GM21423 (cell line): ENCODE measurements around the gene SMAD3.
"Not testable (repeated sequence)": the region's sequence is repeated elsewhere in the genome, so short reads cannot be mapped to it uniquely, and the experiment has no call there.

Experiments used
- ATAC-seq: cut with Tn5 transposase; IDR thresholded peaks from one replicate; pipeline ENCODE4 v1.9.1; 2021; ENCODE audit warnings: mild to moderate bottlenecking, moderate library complexity; ENCODE audit not compliant: unreplicated experiment

SMAD3 gene

GRCh38 chr15:67065531-67066005 is at the start of gene SMAD3:
TSS of gene SMAD3 (plus strand) at chr15:67065602. CDS start at chr15:67066155, 553 bp downstream.
- ATAC-seq = peak; percentile 46

GRCh38 chr15:67017311-67017710 is 48.1 kb upstream of the SMAD3 start:
- ATAC-seq = no peak

GRCh38 chr15:67018026-67018425 is 47.4 kb upstream of the SMAD3 start:
- ATAC-seq = no peak

GRCh38 chr15:67018441-67018840 is 47.0 kb upstream of the SMAD3 start:
- ATAC-seq = no peak

- no peak for ATAC-seq
These were observed 46.3 kb upstream of the SMAD3 start for GRCh38 chr15:67019069-67019468.

- ATAC-seq = no peak
These were observed 45.4 kb upstream of the SMAD3 start for GRCh38 chr15:67019884-67020520.

- ATAC-seq = not testable (repeated sequence)
These were observed 44.7 kb upstream of the SMAD3 start for GRCh38 chr15:67020668-67021067.

GRCh38 chr15:67021455-67021854 is 43.9 kb upstream of the SMAD3 start:
- ATAC-seq = no peak

GRCh38 chr15:67022587-67023105 is 42.8 kb upstream of the SMAD3 start:
- ATAC-seq = no peak

- no peak for ATAC-seq
These were observed 41.7 kb upstream of the SMAD3 start for GRCh38 chr15:67023517-67024313.

- no peak for ATAC-seq
These were observed 40.9 kb upstream of the SMAD3 start for GRCh38 chr15:67024314-67024997.

GRCh38 chr15:67024998-67025368 is 40.4 kb upstream of the SMAD3 start:
- ATAC-seq = no peak

GRCh38 chr15:67025719-67026609 is 39.4 kb upstream of the SMAD3 start:
- ATAC-seq = no peak

- ATAC-seq = no peak
These were observed 38.8 kb upstream of the SMAD3 start for GRCh38 chr15:67026610-67026967.

- not testable (repeated sequence) for ATAC-seq
These were observed 37.0 kb upstream of the SMAD3 start for GRCh38 chr15:67028440-67028839.

GRCh38 chr15:67030036-67030762 is 35.2 kb upstream of the SMAD3 start:
- ATAC-seq = no peak

- ATAC-seq = no peak
These were observed 34.1 kb upstream of the SMAD3 start for GRCh38 chr15:67031331-67031730.

GRCh38 chr15:67032608-67033007 is 32.8 kb upstream of the SMAD3 start:
- ATAC-seq = no peak

- ATAC-seq = no peak
These were observed 32.4 kb upstream of the SMAD3 start for GRCh38 chr15:67033012-67033411.

GRCh38 chr15:67033571-67034044 is 31.8 kb upstream of the SMAD3 start:
- no peak for ATAC-seq
